Measurements from ENCODE around the gene CERK. TPM values are rescaled to one million over a fixed set of nuclear protein-coding genes. Genes with fewer than 3 reads are reported as not detected.

The CERK gene
- total and polyA plus RNA-seq, 7 experiments from 2014 or later = 40.4 to 138 (median 67.5) TPM

DNA sequence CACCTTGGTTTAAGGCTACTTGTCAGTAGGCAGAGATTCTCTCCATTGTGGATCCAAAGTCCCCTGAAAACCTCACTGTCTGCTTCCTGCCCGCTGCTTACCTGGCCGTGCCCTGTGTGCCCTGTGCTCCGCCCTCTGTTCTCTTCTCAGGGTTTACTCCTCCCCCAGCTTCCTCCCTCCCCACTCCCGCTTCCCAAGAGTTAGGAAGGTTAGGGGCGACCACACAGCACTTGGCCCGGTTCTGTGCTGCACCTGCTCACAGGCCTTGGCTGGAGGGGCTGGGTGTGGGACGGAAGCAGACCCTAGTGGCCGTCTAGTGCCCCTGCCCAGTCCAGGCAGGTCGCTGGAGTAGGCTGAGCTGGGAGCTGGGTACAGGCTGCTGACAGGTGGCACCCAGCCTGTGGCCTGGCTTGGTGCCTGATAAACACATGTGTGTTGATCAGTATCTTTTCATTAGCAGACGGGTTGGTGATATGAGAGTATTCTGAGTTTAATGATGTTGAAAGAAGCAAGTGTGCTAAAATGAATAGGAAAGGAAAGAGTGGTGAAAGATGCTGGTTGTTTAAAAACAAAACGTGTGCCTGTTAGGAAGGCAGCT lies 77.3 kb downstream of the CERK start:
- H3K4me1 ChIP-seq (ENCODE audit: control insufficient read depth in 2 of 2, insufficient read depth in 2 of 2, low read length in 2 of 2) = peaks cover 8 to 9% of the 10 kb centered on the region in 2 donors
- no peak overlapping the region for H3K4me3 ChIP-seq (ENCODE audit: low read length)
- intact Hi-C loops (cut with micrococcal nuclease) = no loop called here
- ATAC-seq = peak; percentile 57
- CTCF ChIA-PET = no interaction called here
- H3K27ac Mint-ChIP-seq = peak overlapping the region in 7 of 9 donors; percentile 2 to 84 (median 65)
- H3K4me3 Mint-ChIP-seq = peak overlapping the region in 2 of 10 donors; percentile 11 to 15
- H3K27me3 ChIP-seq (ENCODE audit: control insufficient read depth in 2 of 2, insufficient read depth in 2 of 2, low read length in 2 of 2) = no peaks in the 10 kb centered on the region
- no peaks in the 10 kb centered on the region for H3K27me3 Mint-ChIP-seq
- no peaks in the 10 kb centered on the region for H3K9me3 Mint-ChIP-seq
- H3K36me3 ChIP-seq (ENCODE audit: control insufficient read depth in 2 of 3, insufficient read depth in 3 of 3, low read length in 3 of 3) = peaks cover 0 to 7% (median 0%) of the 10 kb centered on the region in 3 experiments
- no peak overlapping the region for H3K27ac ChIP-seq (ENCODE audit: low read depth, low read length)
- POLR2A ChIA-PET = no interaction called here
- no peaks in the 10 kb centered on the region for H3K9me3 ChIP-seq (ENCODE audit: control insufficient read depth in 2 of 3, low read length in 3 of 3)
- H3K4me1 Mint-ChIP-seq = peaks cover 12 to 20% (median 13%) of the 10 kb centered on the region in 7 donors
- H3K36me3 Mint-ChIP-seq = peaks cover 0 to 4% (median 0%) of the 10 kb centered on the region in 5 donors
- DNase-seq = no peak

DNA sequence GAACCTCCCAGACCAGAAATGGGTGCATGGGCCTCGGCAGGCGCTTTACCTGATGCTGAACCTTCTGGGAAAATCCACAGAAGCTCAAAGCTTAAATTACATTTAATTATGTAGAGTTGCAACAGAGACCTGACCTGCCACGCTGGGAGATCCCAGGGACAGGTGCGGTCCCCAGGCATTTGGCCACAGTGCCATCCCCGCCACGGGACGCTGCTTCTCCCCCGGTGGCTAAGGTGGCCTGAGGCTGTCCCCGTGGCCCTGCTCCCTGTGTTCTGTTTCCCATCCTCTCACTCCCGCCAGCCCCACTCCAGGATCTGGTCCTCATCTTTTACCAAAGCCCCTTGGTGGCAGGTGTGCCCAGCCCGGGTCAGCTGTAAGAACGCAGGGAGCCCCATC lies 78.3 kb downstream of the CERK start:
- Mint-ChIP-seq H3K27ac (peak overlapping the region in 1 of 9 donors; percentile 68), H3K9me3 (peaks cover 0 to under 1% (median 0%) of the 10 kb centered on the region in 11 donors), H3K4me1 (peaks cover 12 to 21% (median 14%) of the 10 kb centered on the region in 7 donors), H3K27me3 (no peaks in the 10 kb centered on the region), H3K36me3 (peaks cover 0 to 4% (median 0%) of the 10 kb centered on the region in 5 donors), H3K4me3 (no peak overlapping the region)
- ATAC-seq (no peak), DNase-seq (no peak)
- Histone ChIP-seq H3K27me3 (ENCODE audit: control insufficient read depth in 2 of 2, insufficient read depth in 2 of 2, low read length in 2 of 2) (no peaks in the 10 kb centered on the region), H3K9me3 (ENCODE audit: control insufficient read depth in 2 of 3, low read length in 3 of 3) (no peaks in the 10 kb centered on the region), H3K4me1 (ENCODE audit: control insufficient read depth in 2 of 2, insufficient read depth in 2 of 2, low read length in 2 of 2) (peaks cover 8 to 9% of the 10 kb centered on the region in 2 donors), H3K27ac (ENCODE audit: low read depth, low read length) (no peak overlapping the region), H3K4me3 (ENCODE audit: low read length) (no peak overlapping the region), H3K36me3 (ENCODE audit: control insufficient read depth in 2 of 3, insufficient read depth in 3 of 3, low read length in 3 of 3) (peaks cover 0 to 2% (median 0%) of the 10 kb centered on the region in 3 experiments)
- ChIA-PET POLR2A (no interaction called here), CTCF (no interaction called here)
- intact Hi-C loops (cut with micrococcal nuclease) = no loop called here

DNA sequence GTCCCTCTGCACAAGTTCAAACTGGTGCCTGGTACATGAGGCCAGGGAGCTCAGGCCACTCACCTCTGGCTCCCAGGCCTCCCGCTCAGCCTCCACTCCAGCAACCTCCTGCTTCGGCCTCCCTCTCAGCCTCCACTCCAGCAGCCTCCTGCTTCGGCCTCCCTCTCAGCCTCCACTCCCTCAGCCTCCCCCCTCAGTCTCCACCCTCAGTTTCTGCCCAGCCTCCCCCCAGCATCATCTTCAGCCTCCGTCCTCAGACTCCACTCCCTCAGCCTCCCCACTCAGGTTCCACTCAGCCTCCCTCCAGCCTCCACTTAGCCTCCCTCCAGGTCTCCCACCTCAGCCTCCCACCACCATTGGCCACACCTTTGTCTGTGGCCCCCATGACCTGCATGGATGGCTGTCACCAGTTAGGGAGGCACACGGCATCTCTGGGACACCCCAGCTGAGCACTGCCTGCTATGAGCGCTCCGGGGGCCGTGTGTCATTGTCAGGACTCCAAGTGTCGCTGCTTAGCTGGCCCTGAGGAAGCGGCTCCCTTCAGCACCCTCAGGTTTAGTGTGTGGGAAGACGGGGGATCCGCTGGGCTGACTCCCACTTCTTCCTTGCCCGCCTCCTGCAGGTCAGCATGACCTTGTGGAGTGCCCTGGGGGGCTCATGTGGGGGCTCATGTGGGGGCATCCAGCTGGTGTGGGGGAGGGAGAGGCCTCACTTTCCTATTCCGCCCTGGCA lies 78.8 kb downstream of the CERK start:
- Mint-ChIP-seq H3K4me3 (no peak overlapping the region), H3K9me3 (peaks cover 0 to 1% (median 0%) of the 10 kb centered on the region in 11 donors), H3K27me3 (no peaks in the 10 kb centered on the region), H3K36me3 (peaks cover 0 to 4% (median 0%) of the 10 kb centered on the region in 5 donors), H3K27ac (no peak overlapping the region), H3K4me1 (peaks cover 12 to 24% (median 16%) of the 10 kb centered on the region in 7 donors)
- intact Hi-C loops (cut with micrococcal nuclease) = no loop called here
- H3K36me3 ChIP-seq (ENCODE audit: control insufficient read depth in 2 of 3, insufficient read depth in 3 of 3, low read length in 3 of 3) = no peaks in the 10 kb centered on the region
- peaks cover 8 to 9% of the 10 kb centered on the region in 2 donors for H3K4me1 ChIP-seq (ENCODE audit: control insufficient read depth in 2 of 2, insufficient read depth in 2 of 2, low read length in 2 of 2)
- no peak overlapping the region for H3K27ac ChIP-seq (ENCODE audit: low read depth, low read length)
- ChIA-PET CTCF (no interaction called here), POLR2A (no interaction called here)
- H3K9me3 ChIP-seq (ENCODE audit: control insufficient read depth in 2 of 3, low read length in 3 of 3) = no peaks in the 10 kb centered on the region
- DNase-seq = no peak
- no peak for ATAC-seq
- H3K4me3 ChIP-seq (ENCODE audit: low read length) = no peak overlapping the region
- H3K27me3 ChIP-seq (ENCODE audit: control insufficient read depth in 2 of 2, insufficient read depth in 2 of 2, low read length in 2 of 2) = no peaks in the 10 kb centered on the region

DNA sequence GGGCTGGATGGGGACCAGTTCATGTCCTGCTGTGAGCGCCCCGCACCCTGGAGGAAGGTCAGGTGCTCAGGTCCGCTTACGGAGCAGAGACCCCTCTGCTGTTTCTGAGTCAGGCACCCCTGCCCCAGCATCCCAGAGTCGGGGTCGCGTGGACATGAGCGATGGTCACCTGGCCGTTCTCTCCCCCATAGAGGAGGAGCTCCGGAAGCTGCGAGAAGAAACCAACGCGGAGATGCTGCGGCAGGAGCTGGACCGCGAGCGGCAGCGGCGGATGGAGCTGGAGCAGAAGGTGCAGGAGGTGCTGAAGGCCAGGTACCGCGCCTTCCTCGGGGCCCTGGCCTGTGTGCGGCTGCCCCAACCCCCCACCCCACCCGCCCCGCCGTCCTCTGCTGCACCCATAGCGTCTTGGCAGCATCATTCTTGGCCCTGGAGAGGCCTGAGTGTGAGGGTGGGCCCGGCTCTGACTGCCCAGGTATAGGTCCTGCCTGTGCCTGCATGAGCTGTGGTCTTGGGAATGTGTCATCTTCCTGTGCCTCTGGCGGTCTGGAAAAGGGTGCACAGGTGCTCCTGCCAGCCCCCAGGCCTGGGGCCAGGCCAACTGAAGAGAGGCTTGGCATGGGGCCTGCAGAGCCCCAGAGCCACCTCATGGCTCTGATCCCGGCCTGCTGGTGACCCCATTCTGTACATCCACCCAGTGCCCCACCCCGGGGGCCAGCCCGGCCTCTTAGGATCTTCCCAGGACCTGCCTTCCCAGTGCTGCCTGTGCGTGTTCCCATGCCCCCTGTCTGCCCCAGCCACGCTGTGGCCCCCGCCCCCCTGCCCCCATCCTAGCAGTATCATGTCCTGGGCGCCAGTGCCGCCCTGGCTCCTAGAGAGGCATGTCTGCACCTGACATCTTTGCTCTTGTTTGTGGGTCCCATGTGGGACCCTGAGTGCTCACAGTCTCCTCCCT lies 79.8 kb downstream of the CERK start:
- Mint-ChIP-seq H3K27me3 (no peaks in the 10 kb centered on the region), H3K27ac (no peak overlapping the region), H3K4me3 (no peak overlapping the region), H3K36me3 (peaks cover 0 to 4% (median 0%) of the 10 kb centered on the region in 5 donors), H3K4me1 (peaks cover 12 to 29% (median 16%) of the 10 kb centered on the region in 7 donors), H3K9me3 (peaks cover 0 to 1% (median 0%) of the 10 kb centered on the region in 11 donors)
- ATAC-seq (no peak), DNase-seq (no peak)
- intact Hi-C loops (cut with micrococcal nuclease) = no loop called here
- Histone ChIP-seq H3K4me1 (ENCODE audit: control insufficient read depth in 2 of 2, insufficient read depth in 2 of 2, low read length in 2 of 2) (peaks cover 8 to 9% of the 10 kb centered on the region in 2 donors), H3K4me3 (ENCODE audit: low read length) (no peak overlapping the region), H3K27me3 (ENCODE audit: control insufficient read depth in 2 of 2, insufficient read depth in 2 of 2, low read length in 2 of 2) (no peaks in the 10 kb centered on the region), H3K27ac (ENCODE audit: low read depth, low read length) (no peak overlapping the region), H3K9me3 (ENCODE audit: control insufficient read depth in 2 of 3, low read length in 3 of 3) (no peaks in the 10 kb centered on the region), H3K36me3 (ENCODE audit: control insufficient read depth in 2 of 3, insufficient read depth in 3 of 3, low read length in 3 of 3) (no peaks in the 10 kb centered on the region)
- ChIA-PET POLR2A (no interaction called here), CTCF (no interaction called here)

DNA sequence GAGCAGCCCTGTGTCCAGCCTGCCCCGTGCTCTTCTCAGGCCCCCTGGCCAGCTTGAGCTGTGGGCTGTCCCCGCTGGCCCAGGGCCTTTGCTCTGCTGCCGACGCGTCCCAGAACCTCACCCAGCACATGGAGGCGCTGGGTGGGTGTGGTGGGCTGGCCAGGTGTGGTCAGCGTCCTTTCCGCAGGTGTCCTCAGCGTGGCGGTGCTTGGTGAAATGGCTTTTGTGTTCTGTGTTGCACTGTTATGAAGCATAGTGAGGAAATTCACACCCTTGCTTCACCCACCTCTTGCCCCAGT lies 80.4 kb downstream of the CERK start:
- Mint-ChIP-seq H3K4me3 (no peak overlapping the region), H3K27me3 (no peaks in the 10 kb centered on the region), H3K27ac (peak overlapping the region in 1 of 9 donors; percentile 38), H3K9me3 (peaks cover 0 to 1% (median 0%) of the 10 kb centered on the region in 11 donors), H3K36me3 (peaks cover 0 to 4% (median 0%) of the 10 kb centered on the region in 5 donors), H3K4me1 (peaks cover 16 to 34% (median 21%) of the 10 kb centered on the region in 7 donors)
- intact Hi-C loops (cut with micrococcal nuclease) = no loop called here
- Histone ChIP-seq H3K4me1 (ENCODE audit: control insufficient read depth in 2 of 2, insufficient read depth in 2 of 2, low read length in 2 of 2) (peaks cover 8 to 9% of the 10 kb centered on the region in 2 donors), H3K9me3 (ENCODE audit: control insufficient read depth in 2 of 3, low read length in 3 of 3) (no peaks in the 10 kb centered on the region), H3K27ac (ENCODE audit: low read depth, low read length) (no peak overlapping the region), H3K27me3 (ENCODE audit: control insufficient read depth in 2 of 2, insufficient read depth in 2 of 2, low read length in 2 of 2) (no peaks in the 10 kb centered on the region), H3K36me3 (ENCODE audit: control insufficient read depth in 2 of 3, insufficient read depth in 3 of 3, low read length in 3 of 3) (no peaks in the 10 kb centered on the region), H3K4me3 (ENCODE audit: low read length) (no peak overlapping the region)
- no peak for ATAC-seq
- ChIA-PET POLR2A (no interaction called here), CTCF (no interaction called here)
- no peak for DNase-seq

DNA sequence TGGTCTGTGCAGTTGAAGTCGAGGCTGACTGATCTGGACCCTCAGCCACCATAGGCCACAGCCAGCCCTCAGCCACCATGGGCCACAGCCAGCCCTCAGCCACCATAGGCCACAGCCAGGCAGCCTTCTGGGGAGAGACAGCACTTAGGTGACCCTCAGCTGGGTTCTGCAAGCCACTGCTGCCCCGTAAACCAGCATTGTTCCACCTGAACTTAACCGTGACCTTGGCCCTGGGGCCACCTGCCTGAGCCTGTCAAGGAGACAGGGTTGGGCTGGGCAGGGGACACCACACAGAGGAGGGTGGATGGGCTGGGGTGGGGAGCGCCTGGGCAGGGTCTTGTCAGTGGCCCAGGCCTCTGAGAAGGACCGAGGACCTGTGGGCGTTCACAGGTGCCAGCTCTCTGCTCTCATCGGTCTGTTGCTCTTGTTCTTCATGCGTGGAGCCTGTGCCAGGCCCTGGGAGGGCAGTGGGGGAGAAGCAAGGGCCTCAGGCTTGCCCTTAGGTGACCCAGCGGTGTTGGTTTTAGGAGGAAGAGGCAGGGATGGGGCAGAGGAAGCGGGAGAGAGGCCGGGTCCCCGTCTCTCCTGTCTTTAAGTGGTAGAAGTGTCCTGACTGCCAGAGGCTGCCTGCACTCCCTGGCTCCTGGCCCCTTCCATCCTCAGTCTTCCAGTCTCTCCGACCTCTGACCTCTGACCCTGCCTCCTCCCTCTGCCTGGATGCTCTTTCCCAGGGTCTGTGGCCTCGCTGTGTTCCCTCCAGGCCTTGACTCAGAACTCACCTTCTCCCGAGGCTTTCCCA lies 81.0 kb downstream of the CERK start:
- peak overlapping the region in 2 of 9 donors; percentile 11 to 38 for H3K27ac Mint-ChIP-seq

More for the DNA sequence above, 81.0 kb downstream of the CERK start:
- intact Hi-C loops (cut with micrococcal nuclease) = no loop called here
- H3K4me3 Mint-ChIP-seq = no peak overlapping the region
- POLR2A ChIA-PET = no interaction called here
- H3K9me3 Mint-ChIP-seq = peaks cover 0 to 1% (median 0%) of the 10 kb centered on the region in 11 donors
- H3K27ac ChIP-seq (ENCODE audit: low read depth, low read length) = no peak overlapping the region
- H3K27me3 Mint-ChIP-seq = no peaks in the 10 kb centered on the region
- peaks cover 18 to 35% (median 22%) of the 10 kb centered on the region in 7 donors for H3K4me1 Mint-ChIP-seq
- no peak overlapping the region for H3K4me3 ChIP-seq (ENCODE audit: low read length)
- CTCF ChIA-PET = no interaction called here
- H3K27me3 ChIP-seq (ENCODE audit: control insufficient read depth in 2 of 2, insufficient read depth in 2 of 2, low read length in 2 of 2) = no peaks in the 10 kb centered on the region
- ATAC-seq = no peak
- no peak for DNase-seq
- peaks cover 0 to 4% (median 0%) of the 10 kb centered on the region in 5 donors for H3K36me3 Mint-ChIP-seq
- no peaks in the 10 kb centered on the region for H3K9me3 ChIP-seq (ENCODE audit: control insufficient read depth in 2 of 3, low read length in 3 of 3)
- no peaks in the 10 kb centered on the region for H3K36me3 ChIP-seq (ENCODE audit: control insufficient read depth in 2 of 3, insufficient read depth in 3 of 3, low read length in 3 of 3)
- H3K4me1 ChIP-seq (ENCODE audit: control insufficient read depth in 2 of 2, insufficient read depth in 2 of 2, low read length in 2 of 2) = peaks cover 8 to 9% of the 10 kb centered on the region in 2 donors

Measured in naive thymus-derived CD4-positive, alpha-beta T cell (primary cell).